Measurements from ENCODE around the gene IGIP. TPM values are rescaled to one million over a fixed set of nuclear protein-coding genes. Genes with fewer than 3 reads are reported as not detected.

Gene IGIP
- polyA plus RNA-seq, 1 of the 3 experiments (the other 2 are of a cell fraction), result 0.72 TPM

DNA sequence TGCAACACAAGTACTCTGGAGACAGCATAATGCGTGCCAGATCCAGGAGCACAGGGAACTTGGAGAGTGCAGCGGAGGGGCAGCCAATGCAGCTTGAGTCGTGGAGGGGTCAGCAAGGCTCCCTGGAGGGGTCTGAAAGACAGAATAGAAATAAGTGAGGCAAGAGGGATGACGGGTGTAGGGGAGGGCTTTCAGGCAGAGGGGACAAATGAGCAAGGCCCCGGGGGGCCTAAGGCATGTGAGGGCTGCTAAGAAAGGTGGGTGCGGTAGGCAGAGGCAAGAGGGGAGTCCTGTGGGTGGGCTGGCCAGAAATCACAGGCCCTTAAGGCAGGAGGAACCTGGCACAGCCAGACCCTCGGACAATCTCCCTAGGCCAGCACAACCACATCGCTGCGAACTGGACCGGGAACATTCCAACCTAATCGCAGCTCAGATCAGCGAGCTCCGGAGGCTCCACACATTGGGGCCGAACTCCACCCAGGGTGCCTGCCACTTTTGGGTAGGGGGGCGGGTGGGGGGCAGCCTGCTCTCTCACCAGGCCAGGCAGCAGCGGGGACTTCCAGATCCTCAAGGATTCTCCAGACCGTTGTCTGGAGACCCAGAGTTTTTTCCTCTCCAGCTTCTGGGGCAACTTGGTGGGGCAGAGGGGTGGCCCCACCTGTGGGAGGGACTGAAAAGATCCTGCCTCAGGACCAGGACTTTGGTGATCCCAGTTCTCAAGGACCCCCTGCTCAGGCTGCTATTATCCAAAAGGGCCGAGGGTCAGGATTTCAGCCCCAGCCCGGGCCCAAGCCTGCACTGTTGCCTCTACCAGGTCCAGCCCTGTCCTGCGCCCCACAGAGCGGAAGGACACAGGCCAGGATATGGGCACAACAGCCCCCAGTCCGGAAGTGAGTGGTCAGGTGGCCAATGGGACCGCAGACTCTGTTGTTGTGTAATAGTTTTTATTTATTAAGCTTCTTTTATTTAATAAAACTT, 26.6 kb downstream of the IGIP start:
- Histone ChIP-seq H3K27ac (ENCODE audit: low read depth in 2 of 2, low read length in 1 of 2) (no peak overlapping the region), H3K9me3 (no peaks in the 10 kb centered on the region), H3K79me2 (ENCODE audit: insufficient read depth) (peaks cover 3% of the 10 kb centered on the region; the same call in 1 of the 2 replicates), H3K4me1 (ENCODE audit: control insufficient read depth in 1 of 2, insufficient read depth in 2 of 2, low read depth in 1 of 2, low read length in 1 of 2) (peaks cover 0 to 5% of the 10 kb centered on the region in 2 experiments; a peak in 1 of 4 replicates), H3K36me3 (replicated peaks in 1 of 2; ENCODE audit: control insufficient read depth in 1 of 2, insufficient read depth in 2 of 2, low read length in 1 of 2) (no peaks in the 10 kb centered on the region), H3K9ac (no peak overlapping the region), H3K27me3 (ENCODE audit: insufficient read depth) (no peaks in the 10 kb centered on the region), H2AFZ (ENCODE audit: low read depth) (no peak overlapping the region), H3K4me2 (no peak overlapping the region), H3K9me2 (no peaks in the 10 kb centered on the region), H4K20me1 (ENCODE audit: insufficient read depth) (no peaks in the 10 kb centered on the region), H3K4me3 (ENCODE audit: low read depth in 2 of 2, low read length in 1 of 2) (no peak overlapping the region), H3F3A (replicated peaks; ENCODE audit: insufficient read depth) (no peaks in the 10 kb centered on the region)
- ChIA-PET CTCF (interaction anchor here (0.6 to 13.5 kb wide), 6 partner anchors 8 to 92 kb away, joined by 3 to 147 read pairs (median 5); partner anchors contain the start of gene PURA), POLR2A (no interaction called here)
- DNase-seq, result no peak
- TF ChIP-seq FOXJ3 (CRISPR knock-in tag; IDR thresholded peaks at IDR 0.05) (no peak), TAF1 (IDR thresholded peaks at IDR 0.05; ENCODE audit: borderline replicate concordance, low read depth, low read length) (no peak), RXRA (IDR thresholded peaks at IDR 0.05; ENCODE audit: borderline replicate concordance, low read depth) (no peak), FOXM1 (IDR thresholded peaks at IDR 0.05; ENCODE audit: low read depth) (no peak), ELF1 (IDR thresholded peaks at IDR 0.05) (no peak), NRF1 (IDR thresholded peaks at IDR 0.05; ENCODE audit: low read depth, low read length) (no peak), RFX5 (IDR thresholded peaks at IDR 0.05; ENCODE audit: low read length) (no peak), POLR2AphosphoS5 (IDR thresholded peaks at IDR 0.05; ENCODE audit: low read depth, low read length) (no peak), JUND (IDR thresholded peaks at IDR 0.05) (no peak), RCOR1 (IDR thresholded peaks at IDR 0.05; ENCODE audit: low read length) (no peak), GATA2 (CRISPR knock-in tag; IDR thresholded peaks at IDR 0.05) (no peak), MXI1 (IDR thresholded peaks at IDR 0.05; ENCODE audit: low read depth, low read length) (no peak)
- TF ChIP-seq, protein P1, sequence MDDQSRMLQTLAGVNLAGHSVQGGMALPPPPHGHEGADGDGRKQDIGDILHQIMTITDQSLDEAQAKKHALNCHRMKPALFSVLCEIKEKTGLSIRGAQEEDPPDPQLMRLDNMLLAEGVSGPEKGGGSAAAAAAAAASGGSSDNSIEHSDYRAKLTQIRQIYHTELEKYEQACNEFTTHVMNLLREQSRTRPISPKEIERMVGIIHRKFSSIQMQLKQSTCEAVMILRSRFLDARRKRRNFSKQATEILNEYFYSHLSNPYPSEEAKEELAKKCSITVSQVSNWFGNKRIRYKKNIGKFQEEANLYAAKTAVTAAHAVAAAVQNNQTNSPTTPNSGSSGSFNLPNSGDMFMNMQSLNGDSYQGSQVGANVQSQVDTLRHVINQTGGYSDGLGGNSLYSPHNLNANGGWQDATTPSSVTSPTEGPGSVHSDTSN (IDR thresholded peaks at IDR 0.05), result no peak
- TF ChIP-seq, protein P2, sequence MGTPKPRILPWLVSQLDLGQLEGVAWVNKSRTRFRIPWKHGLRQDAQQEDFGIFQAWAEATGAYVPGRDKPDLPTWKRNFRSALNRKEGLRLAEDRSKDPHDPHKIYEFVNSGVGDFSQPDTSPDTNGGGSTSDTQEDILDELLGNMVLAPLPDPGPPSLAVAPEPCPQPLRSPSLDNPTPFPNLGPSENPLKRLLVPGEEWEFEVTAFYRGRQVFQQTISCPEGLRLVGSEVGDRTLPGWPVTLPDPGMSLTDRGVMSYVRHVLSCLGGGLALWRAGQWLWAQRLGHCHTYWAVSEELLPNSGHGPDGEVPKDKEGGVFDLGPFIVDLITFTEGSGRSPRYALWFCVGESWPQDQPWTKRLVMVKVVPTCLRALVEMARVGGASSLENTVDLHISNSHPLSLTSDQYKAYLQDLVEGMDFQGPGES (IDR thresholded peaks at IDR 0.05; ENCODE audit: low read depth, low read length), result no peak
- TF ChIP-seq, protein P3, sequence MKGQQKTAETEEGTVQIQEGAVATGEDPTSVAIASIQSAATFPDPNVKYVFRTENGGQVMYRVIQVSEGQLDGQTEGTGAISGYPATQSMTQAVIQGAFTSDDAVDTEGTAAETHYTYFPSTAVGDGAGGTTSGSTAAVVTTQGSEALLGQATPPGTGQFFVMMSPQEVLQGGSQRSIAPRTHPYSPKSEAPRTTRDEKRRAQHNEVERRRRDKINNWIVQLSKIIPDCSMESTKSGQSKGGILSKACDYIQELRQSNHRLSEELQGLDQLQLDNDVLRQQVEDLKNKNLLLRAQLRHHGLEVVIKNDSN (IDR thresholded peaks at IDR 0.05; ENCODE audit: borderline replicate concordance, low read depth), result no peak
- 80% methylated on average over 12 of the region's 23 CpGs for WGBS (ENCODE audit: low lambda C conversion rate)
